IPS-15b (cell line): ENCODE measurements around the gene CELA1.
"Not testable (repeated sequence)": the region's sequence is repeated elsewhere in the genome, so short reads cannot be mapped to it uniquely, and the experiment has no call there.

Source experiments
- H3K27me3 ChIP-seq: one replicate; pipeline ENCODE4 v1.6.1; 2013; ENCODE audit warnings: low read length; ENCODE audit not compliant: control insufficient read depth, insufficient read depth
- H3K36me3 ChIP-seq: one replicate; pipeline ENCODE4 v1.6.1; 2013; ENCODE audit warnings: low read length; ENCODE audit not compliant: control insufficient read depth, insufficient read depth
- H3K4me1 ChIP-seq: one replicate; pipeline ENCODE4 v1.6.1; 2013; ENCODE audit warnings: mild to moderate bottlenecking, low read length; ENCODE audit not compliant: control insufficient read depth, insufficient read depth
- H3K4me3 ChIP-seq: one replicate; pipeline ENCODE4 v1.5.1; 2013; ENCODE audit warnings: low read depth, low read length
- H3K9ac ChIP-seq: one replicate; pipeline ENCODE4 v1.6.1; 2013; ENCODE audit warnings: low read depth, mild to moderate bottlenecking, low read length
- H3K9me3 ChIP-seq: one replicate; pipeline ENCODE4 v1.6.1; 2013; ENCODE audit warnings: mild to moderate bottlenecking, low read length; ENCODE audit not compliant: control insufficient read depth, insufficient read depth

The CELA1 gene

DNA sequence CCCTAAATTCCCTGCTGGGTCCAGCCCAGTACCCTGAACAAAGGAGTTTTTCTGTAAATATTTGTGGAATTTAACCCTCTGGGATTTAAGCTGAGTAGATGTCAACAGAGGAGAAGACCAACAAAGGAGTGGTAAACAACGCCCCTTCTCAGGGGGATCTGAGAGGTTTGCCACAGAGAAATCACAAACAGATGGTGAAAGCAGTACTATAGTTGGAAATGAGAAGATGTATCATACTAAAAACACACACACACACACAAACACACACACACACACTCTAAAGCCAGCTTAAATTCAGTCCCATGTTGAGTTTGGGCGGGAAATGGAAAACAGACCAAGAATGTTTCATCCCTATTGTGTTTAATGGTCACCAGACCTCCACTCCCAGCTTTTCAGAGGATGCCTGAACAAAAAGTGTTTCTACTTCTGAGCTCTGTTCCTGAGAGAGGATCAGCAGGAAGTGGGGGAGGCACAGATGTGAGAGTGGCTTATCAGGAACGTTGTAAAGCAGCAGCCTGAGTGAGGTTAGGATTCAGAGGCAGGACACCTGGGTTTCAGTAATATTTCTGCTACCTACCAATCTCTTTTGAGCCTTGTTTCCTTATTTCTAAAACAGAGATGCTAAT is 25.7 kb downstream of the CELA1 start:
- Histone ChIP-seq H3K4me1 (peaks cover 15% of the 10 kb centered on the region), H3K9ac (no peak overlapping the region)

DNA sequence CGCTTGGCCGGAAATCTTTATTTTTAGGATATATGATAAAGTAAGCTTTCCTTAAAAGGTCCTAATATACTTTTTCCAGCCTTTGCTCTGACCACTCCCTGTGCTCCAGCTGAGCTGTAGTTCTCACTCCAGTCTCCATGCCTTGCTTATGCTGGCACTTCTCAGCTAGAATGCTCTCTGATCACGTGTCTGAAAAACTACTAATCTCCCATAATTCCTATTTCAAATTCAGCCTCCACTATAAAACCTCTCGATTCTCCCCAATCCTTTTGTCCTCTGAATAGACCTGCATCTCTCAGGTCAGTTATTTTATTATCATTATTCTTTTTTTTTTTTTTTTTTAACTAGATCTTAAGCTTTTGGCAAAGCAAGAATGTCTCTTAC is 26.2 kb downstream of the CELA1 start:
- Histone ChIP-seq H3K4me3 (no peak overlapping the region), H3K27me3 (no peaks in the 10 kb centered on the region)

More for the DNA sequence above, 25.7 kb downstream of the CELA1 start:
- Histone ChIP-seq H3K9me3 (no peaks in the 10 kb centered on the region), H3K4me3 (no peak overlapping the region), H3K27me3 (no peaks in the 10 kb centered on the region), H3K36me3 (no peaks in the 10 kb centered on the region)

GRCh38 chr12:51318846-51319599 is 27.5 kb downstream of the CELA1 start:
- H3K36me3 ChIP-seq = no peaks in the 10 kb centered on the region
- H3K9me3 ChIP-seq = no peaks in the 10 kb centered on the region
- H3K9ac ChIP-seq = no peak overlapping the region
- H3K4me1 ChIP-seq = peaks cover 15% of the 10 kb centered on the region
- H3K27me3 ChIP-seq = no peaks in the 10 kb centered on the region
- no peak overlapping the region for H3K4me3 ChIP-seq

More for the DNA sequence above, 26.2 kb downstream of the CELA1 start:
- peaks cover 15% of the 10 kb centered on the region for H3K4me1 ChIP-seq
- no peak overlapping the region for H3K9ac ChIP-seq
- no peaks in the 10 kb centered on the region for H3K9me3 ChIP-seq
- H3K36me3 ChIP-seq = no peaks in the 10 kb centered on the region

GRCh38 chr12:51318057-51318806 is 28.2 kb downstream of the CELA1 start:
- H3K4me3 ChIP-seq, H3K9ac ChIP-seq, H3K27me3 ChIP-seq, H3K36me3 ChIP-seq, H3K9me3 ChIP-seq: not testable (repeated sequence)
- peaks cover 15% of the 10 kb centered on the region for H3K4me1 ChIP-seq

- Histone ChIP-seq H3K9me3 (no peaks in the 10 kb centered on the region), H3K9ac (no peak overlapping the region), H3K27me3 (no peaks in the 10 kb centered on the region), H3K4me3 (no peak overlapping the region), H3K4me1 (no peaks in the 10 kb centered on the region), H3K36me3 (no peaks in the 10 kb centered on the region)
These were observed 35.1 kb downstream of the CELA1 start for GRCh38 chr12:51311389-51311788.

- Histone ChIP-seq H3K9ac (no peak overlapping the region), H3K4me3 (no peak overlapping the region), H3K27me3 (no peaks in the 10 kb centered on the region), H3K36me3 (no peaks in the 10 kb centered on the region), H3K9me3 (no peaks in the 10 kb centered on the region), H3K4me1 (no peaks in the 10 kb centered on the region)
These were observed 38.6 kb downstream of the CELA1 start for GRCh38 chr12:51307655-51308593.

DNA sequence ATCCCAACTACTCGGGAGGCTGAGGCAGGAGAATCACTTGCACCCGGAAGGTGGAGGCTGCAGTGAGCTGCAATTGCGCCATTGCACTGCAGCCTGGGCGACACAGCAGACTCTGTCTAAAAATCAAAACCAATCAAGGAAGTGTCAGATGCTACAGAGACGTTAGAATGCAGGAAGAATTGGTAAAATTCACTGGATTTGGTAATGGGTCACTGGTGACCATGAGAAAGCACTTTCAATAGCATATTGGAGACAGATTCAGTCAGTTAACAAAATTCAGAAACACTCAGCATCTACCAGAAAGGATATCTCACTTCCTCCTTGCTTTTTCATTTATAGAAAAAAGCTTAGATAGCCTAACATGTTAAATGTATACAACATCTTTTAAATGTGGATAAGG is 40.0 kb downstream of the CELA1 start:
- Histone ChIP-seq H3K9me3 (no peaks in the 10 kb centered on the region), H3K4me3 (no peak overlapping the region), H3K4me1 (no peaks in the 10 kb centered on the region), H3K9ac (no peak overlapping the region), H3K27me3 (no peaks in the 10 kb centered on the region), H3K36me3 (no peaks in the 10 kb centered on the region)

DNA sequence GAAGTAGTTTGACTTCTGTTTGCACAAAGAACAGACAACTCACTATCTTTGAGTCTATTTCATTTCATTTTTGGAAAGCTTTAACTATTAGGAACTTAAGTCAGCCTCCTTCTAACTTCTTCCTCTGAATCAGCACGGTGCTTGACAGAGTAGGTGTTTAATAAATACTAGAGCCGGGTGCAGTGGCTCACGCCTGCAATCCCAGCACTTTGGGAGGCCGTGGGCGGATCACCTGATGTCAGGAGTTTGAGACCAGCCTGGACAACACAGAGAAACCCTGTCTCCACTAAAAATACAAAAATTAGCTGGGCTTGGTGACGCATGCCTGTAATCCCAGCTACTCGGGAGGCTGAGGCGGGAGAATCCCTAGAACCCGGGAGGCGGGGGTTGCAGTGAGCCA is 45.7 kb downstream of the CELA1 start:
- not testable (repeated sequence) for H3K27me3 ChIP-seq, H3K4me3 ChIP-seq, H3K4me1 ChIP-seq, H3K36me3 ChIP-seq, H3K9ac ChIP-seq, H3K9me3 ChIP-seq

GRCh38 chr12:51295651-51296050 is 50.8 kb downstream of the CELA1 start:
- Histone ChIP-seq H3K36me3 (no peaks in the 10 kb centered on the region), H3K4me3 (no peak overlapping the region), H3K9ac (no peak overlapping the region), H3K9me3 (no peaks in the 10 kb centered on the region), H3K4me1 (no peaks in the 10 kb centered on the region), H3K27me3 (no peaks in the 10 kb centered on the region)

DNA sequence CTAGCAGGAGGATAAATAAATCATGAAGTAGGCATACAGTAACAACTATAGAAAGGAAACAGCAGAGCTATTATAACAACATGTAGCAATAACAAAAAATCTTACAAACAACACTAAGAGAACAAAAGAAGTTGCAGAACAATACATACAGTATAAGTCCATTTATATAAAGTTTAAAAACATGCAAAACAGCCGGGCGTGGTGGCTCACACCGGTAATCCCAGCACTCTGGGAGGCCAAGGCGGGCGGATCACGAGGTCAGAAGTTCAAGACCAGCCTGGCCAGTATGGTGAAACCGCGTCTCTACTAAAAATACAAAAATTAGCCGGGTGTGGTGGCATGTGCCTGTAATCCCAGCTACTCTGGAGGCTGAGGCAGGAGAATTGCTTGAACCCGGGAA is 52.4 kb downstream of the CELA1 start:
- H3K36me3 ChIP-seq, H3K9ac ChIP-seq, H3K9me3 ChIP-seq, H3K4me1 ChIP-seq, H3K4me3 ChIP-seq, H3K27me3 ChIP-seq: not testable (repeated sequence)

GRCh38 chr12:51293696-51294095 is 52.8 kb downstream of the CELA1 start:
- Histone ChIP-seq H3K27me3 (no peaks in the 10 kb centered on the region), H3K4me1 (no peaks in the 10 kb centered on the region), H3K36me3 (no peaks in the 10 kb centered on the region), H3K9ac (no peak overlapping the region), H3K4me3 (no peak overlapping the region), H3K9me3 (no peaks in the 10 kb centered on the region)
